DMS79 treated with DMSO at 0.1 percent for 48 hours (cell line): ENCODE measurements around the gene PTPRR.

Experiments used
- DNase-seq: peaks from one replicate; lab custom pipeline; 2025; lab: John Stamatoyannopoulos, UW

Gene PTPRR

GRCh38 chr12:70796989-70797388 is 123.5 kb downstream of the PTPRR start:
- DNase-seq = no peak

- no peak for DNase-seq
Observed at GRCh38 chr12:70795608-70796007, 124.9 kb downstream of the PTPRR start.

GRCh38 chr12:70794131-70794530 is 126.4 kb downstream of the PTPRR start:
- no peak for DNase-seq

GRCh38 chr12:70788774-70789173 is 131.8 kb downstream of the PTPRR start:
- DNase-seq = no peak

- DNase-seq = no peak
Observed at GRCh38 chr12:70787612-70788011, 132.9 kb downstream of the PTPRR start.

- no peak for DNase-seq
Observed at GRCh38 chr12:70785896-70786295, 134.6 kb downstream of the PTPRR start.

GRCh38 chr12:70784042-70784668 is 136.4 kb downstream of the PTPRR start:
- no peak for DNase-seq

- DNase-seq = no peak
Observed at GRCh38 chr12:70783455-70783854, 137.1 kb downstream of the PTPRR start.

GRCh38 chr12:70779250-70779649 is 141.3 kb downstream of the PTPRR start:
- DNase-seq = no peak

GRCh38 chr12:70774055-70774454 is 146.5 kb downstream of the PTPRR start:
- DNase-seq = no peak

GRCh38 chr12:70772836-70773235 is 147.7 kb downstream of the PTPRR start:
- DNase-seq = no peak

- DNase-seq = no peak
Observed at GRCh38 chr12:70771581-70771980, 149.0 kb downstream of the PTPRR start.

GRCh38 chr12:70763666-70764065 is 156.9 kb downstream of the PTPRR start:
- DNase-seq = no peak

- no peak for DNase-seq
Observed at GRCh38 chr12:70762000-70762399, 158.5 kb downstream of the PTPRR start.

GRCh38 chr12:70759161-70759918 is 161.2 kb downstream of the PTPRR start:
- DNase-seq = no peak

GRCh38 chr12:70758494-70758845 is 162.1 kb downstream of the PTPRR start:
- no peak for DNase-seq

GRCh38 chr12:70757830-70758493 is 162.6 kb downstream of the PTPRR start:
- no peak for DNase-seq

GRCh38 chr12:70756791-70757190 is 163.7 kb downstream of the PTPRR start:
- DNase-seq = no peak

- no peak for DNase-seq
Observed at GRCh38 chr12:70756118-70756517, 164.4 kb downstream of the PTPRR start.

GRCh38 chr12:70754330-70754741 is 166.2 kb downstream of the PTPRR start:
- DNase-seq = no peak

- DNase-seq = no peak
Observed at GRCh38 chr12:70752327-70752726, 168.2 kb downstream of the PTPRR start.

- no peak for DNase-seq
Observed at GRCh38 chr12:70749931-70750330, 170.6 kb downstream of the PTPRR start.

- DNase-seq = no peak
Observed at GRCh38 chr12:70748809-70749208, 171.7 kb downstream of the PTPRR start.
